ENCODE measurements around the gene INSC.

GRCh38 chr11:15123849-15124248 is 9.1 kb downstream of the INSC start:
- TF ChIP-seq EZH2 (IDR thresholded peaks at IDR 0.05; ENCODE audit: insufficient read depth, poor library complexity, severe bottlenecking) (no peak), EZH2phosphoT487 (IDR thresholded peaks at IDR 0.05; ENCODE audit: insufficient read depth, low read depth) (no peak)

Data from GM23248 (cell line).